ENCODE measurements around the gene FMC1.

Gene FMC1

DNA sequence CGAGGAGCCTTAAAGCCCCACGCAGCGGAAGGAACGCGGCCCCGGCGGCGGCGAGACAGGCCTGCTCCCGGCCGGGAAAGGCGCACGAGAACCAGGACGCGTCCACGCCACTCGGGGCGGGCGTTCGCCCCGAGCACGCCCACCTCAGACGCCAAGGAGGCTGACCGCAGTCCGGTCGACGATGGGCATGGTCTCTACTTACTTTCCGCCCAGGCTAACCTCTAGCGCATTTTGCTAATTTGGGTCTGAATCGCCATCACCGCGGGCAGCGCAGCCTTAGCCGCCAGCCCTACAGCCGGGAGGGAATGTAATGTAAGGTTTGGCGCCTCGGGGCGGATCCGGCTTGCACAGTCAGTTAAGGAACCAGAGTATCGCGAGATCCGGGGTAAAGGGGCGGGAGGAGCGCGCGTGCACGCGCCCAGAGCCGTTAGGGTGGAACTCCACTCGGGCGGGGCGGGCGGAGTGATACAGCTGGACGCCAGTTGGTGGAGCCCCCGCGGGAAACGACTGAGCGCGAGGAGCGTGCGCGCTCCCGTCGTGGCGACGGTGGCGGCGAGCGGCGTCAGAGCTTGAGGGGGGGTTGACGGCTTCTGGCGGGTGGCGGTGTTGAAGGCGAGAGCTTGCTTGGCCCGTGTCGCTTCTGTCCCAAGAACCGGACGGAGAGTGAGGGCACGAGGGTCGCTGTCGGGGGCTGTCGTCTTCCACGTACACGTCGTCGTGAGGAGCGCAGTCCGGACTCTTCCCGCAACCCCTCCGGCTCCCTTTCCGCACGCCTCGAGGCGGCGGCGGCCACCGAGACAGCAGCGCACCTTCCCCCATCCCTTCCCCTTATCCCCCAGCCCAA lies 18.5 kb downstream of the FMC1 start, which contains the start of gene LUC7L2:
LUC7L2 (plus strand) TSS at position 529 of the 844 bp plus-strand sequence. CDS start 368 bp downstream, outside the sequence.
- no peaks in the 10 kb centered on the region for H3K27me3 Mint-ChIP-seq
- H3K4me1 Mint-ChIP-seq (ENCODE audit: low read depth), result peaks cover 48% of the 10 kb centered on the region
- peak within 1 kb of the TSS; percentile 99 for H3K27ac Mint-ChIP-seq
- no peaks in the 10 kb centered on the region for H3K9me3 Mint-ChIP-seq
- peak within 1 kb of the TSS; percentile 96 for H3K4me3 Mint-ChIP-seq
- peaks cover 42% of the 10 kb centered on the region for H3K36me3 Mint-ChIP-seq (ENCODE audit: low read depth)

DNA sequence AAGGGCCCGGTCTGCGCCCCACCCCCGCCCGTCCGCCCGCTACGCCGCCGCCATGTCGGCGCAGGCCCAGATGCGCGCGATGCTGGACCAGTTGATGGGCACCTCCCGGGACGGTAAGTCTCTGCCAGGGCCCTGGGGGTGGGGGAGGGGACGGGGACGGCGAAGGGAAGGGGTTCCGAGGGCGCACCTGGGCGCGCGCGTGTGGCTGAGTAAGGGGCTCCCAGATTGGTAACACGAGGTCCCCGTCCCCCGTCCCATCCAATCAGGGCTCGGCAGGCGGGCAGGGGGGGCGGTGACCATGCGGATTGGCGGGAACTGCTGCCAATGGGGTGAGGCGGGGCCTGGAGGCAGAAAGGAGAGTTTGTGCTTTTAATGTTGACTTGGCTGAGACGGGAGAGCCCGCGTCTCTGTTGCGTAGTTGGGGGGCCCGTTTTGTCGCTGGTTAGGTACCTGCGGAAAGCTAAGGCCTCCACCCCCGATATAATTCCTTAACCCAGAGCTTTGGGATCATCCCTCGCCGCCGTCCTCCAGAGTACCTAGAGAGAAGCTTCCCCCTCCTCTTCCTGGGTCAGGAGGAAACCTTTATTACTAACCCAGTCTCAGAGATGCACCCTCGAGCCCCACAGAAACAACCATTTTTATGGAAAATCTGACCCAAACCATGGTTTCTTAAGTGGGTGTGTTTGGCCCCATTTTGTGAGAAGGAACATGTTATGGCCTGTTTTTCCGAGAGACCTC lies 19.2 kb downstream of the FMC1 start:
- peaks cover 56% of the 10 kb centered on the region for H3K4me1 Mint-ChIP-seq (ENCODE audit: low read depth)
- H3K27ac Mint-ChIP-seq, result peak overlapping the region; percentile 99
- peaks cover 49% of the 10 kb centered on the region for H3K36me3 Mint-ChIP-seq (ENCODE audit: low read depth)
- H3K9me3 Mint-ChIP-seq, result no peaks in the 10 kb centered on the region
- peak overlapping the region; percentile 96 for H3K4me3 Mint-ChIP-seq
- no peaks in the 10 kb centered on the region for H3K27me3 Mint-ChIP-seq

DNA sequence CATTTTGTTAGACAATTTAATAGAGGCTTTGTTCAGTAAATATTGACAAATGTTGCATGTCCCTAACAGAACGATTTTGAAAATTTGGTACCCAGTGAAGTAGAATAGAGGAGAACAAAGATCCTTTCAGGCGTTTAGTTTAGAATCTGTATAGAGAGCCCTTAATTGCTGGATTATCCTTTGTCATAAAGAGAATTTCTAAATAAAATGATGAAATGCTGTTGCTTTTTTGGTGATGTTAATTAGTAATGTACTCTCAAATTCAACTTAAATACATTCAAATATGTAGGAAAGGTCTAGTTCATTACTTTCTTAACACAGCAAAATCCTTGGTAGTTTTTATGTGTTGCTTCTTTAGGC lies 19.8 kb downstream of the FMC1 start:
- Mint-ChIP-seq H3K27ac (peak overlapping the region; percentile 99), H3K36me3 (ENCODE audit: low read depth) (peaks cover 49% of the 10 kb centered on the region), H3K9me3 (no peaks in the 10 kb centered on the region), H3K27me3 (no peaks in the 10 kb centered on the region), H3K4me3 (peak overlapping the region; percentile 96), H3K4me1 (ENCODE audit: low read depth) (peaks cover 61% of the 10 kb centered on the region)

DNA sequence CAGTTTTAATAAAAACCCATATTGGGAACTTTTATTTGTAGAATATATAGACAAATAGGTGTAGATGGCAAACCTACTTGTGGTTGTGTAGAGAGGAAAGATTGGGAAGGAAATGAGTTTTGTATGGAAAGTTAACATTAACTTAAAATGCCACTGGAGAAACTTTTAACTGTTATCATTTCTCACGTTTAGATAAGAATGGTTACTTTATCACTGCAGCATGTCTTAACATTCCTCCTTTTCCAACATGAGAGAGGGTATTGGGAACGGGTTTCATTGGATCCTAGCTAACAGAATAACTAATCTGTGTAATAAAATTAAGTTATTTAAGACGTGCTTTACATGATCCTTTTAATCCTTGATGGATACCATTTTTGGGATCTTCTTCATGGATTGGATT lies 20.4 kb downstream of the FMC1 start:
- Mint-ChIP-seq H3K27ac (peak overlapping the region; percentile 99), H3K9me3 (no peaks in the 10 kb centered on the region), H3K4me3 (peak overlapping the region; percentile 96), H3K4me1 (ENCODE audit: low read depth) (peaks cover 67% of the 10 kb centered on the region), H3K27me3 (no peaks in the 10 kb centered on the region), H3K36me3 (ENCODE audit: low read depth) (peaks cover 55% of the 10 kb centered on the region)

DNA sequence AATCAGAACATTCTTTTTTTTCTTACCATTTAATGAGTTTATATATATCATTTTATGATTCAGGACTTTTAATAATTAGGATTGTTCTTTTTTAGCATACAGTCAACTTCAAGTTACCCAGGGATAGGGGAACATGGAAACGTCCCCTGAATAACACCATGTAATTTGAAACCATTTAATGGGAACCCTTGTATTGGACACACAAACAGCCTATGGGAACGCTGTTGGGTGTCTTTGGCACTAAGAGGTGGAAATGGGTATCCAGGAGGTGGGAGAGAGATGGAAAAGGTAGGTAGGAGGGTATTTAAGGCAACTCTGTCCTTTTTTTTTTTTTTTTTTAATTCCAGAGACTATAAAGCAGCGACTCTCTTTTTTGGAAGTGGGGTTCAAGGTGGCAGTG lies 21.2 kb downstream of the FMC1 start:
- peaks cover 57% of the 10 kb centered on the region for H3K36me3 Mint-ChIP-seq (ENCODE audit: low read depth)
- H3K27ac Mint-ChIP-seq, result peak overlapping the region; percentile 89
- H3K4me3 Mint-ChIP-seq, result peak overlapping the region; percentile 96
- H3K9me3 Mint-ChIP-seq, result no peaks in the 10 kb centered on the region
- peaks cover 66% of the 10 kb centered on the region for H3K4me1 Mint-ChIP-seq (ENCODE audit: low read depth)
- no peaks in the 10 kb centered on the region for H3K27me3 Mint-ChIP-seq

DNA sequence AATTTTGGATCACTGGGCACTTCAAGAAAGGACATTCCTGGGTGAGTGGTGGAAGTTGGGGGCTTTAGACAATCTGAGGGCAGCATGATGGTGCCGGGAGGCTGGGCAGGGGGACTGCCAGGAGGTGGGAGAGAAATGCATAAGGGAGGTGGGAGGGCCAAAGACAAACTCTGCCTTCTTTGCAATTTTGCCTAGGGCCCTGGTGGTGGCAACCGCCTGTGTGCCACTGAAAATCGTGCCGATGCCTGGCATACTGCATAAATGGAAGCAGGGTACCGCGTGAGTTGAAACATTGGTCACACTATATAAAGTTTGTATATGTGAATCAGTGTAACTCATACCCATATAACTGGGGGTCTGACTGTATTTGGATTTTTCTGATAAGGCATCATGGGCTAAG lies 21.8 kb downstream of the FMC1 start:
- H3K27ac Mint-ChIP-seq, result peak overlapping the region; percentile 89
- H3K36me3 Mint-ChIP-seq (ENCODE audit: low read depth), result peaks cover 64% of the 10 kb centered on the region
- no peaks in the 10 kb centered on the region for H3K9me3 Mint-ChIP-seq
- H3K4me1 Mint-ChIP-seq (ENCODE audit: low read depth), result peaks cover 70% of the 10 kb centered on the region
- H3K27me3 Mint-ChIP-seq, result no peaks in the 10 kb centered on the region
- peak overlapping the region; percentile 96 for H3K4me3 Mint-ChIP-seq

DNA sequence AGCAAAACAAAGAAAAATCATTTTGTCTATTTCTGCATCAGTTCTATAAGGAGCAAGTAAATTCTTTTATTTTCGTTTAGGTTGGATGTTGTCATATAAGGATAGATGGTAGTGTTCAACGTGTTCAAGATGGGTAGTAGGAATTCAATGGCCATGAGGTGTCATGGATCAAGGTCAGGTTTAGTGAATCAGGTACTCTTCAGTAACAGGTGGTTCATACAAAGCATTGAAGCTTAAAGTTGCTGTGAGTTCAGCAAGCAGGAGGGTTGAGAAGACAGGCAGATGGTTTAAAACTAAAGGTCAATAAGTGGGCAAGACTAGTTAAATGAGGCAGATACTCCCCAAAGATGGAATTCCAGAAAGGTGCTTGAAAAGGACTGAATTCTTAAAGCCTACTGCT lies 24.2 kb downstream of the FMC1 start:
- Mint-ChIP-seq H3K9me3 (no peaks in the 10 kb centered on the region), H3K27ac (peak overlapping the region; percentile 20), H3K27me3 (no peaks in the 10 kb centered on the region), H3K4me1 (ENCODE audit: low read depth) (peaks cover 80% of the 10 kb centered on the region), H3K36me3 (ENCODE audit: low read depth) (peaks cover 83% of the 10 kb centered on the region), H3K4me3 (no peak overlapping the region)

DNA sequence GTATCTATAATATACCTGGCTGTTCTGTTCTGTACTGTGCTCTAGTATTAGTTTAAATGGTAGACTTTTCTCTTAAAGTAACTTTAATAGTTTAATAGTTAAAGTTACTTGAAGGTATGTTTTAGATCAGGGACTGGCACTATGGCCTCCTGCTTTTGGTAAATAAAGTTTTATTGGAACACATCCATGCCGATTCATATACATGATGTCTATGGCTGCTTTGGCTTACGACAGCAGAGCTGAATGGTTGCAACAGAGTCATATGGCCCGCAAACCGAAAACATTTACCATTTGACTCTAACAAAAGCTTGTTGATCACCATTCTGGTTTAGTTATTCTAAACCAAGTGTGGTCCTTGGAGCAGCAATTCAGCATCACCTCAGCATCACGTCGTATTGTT lies 25.3 kb downstream of the FMC1 start:
- no peak overlapping the region for H3K27ac Mint-ChIP-seq
- peaks cover 86% of the 10 kb centered on the region for H3K36me3 Mint-ChIP-seq (ENCODE audit: low read depth)
- H3K4me3 Mint-ChIP-seq, result no peak overlapping the region

DNA sequence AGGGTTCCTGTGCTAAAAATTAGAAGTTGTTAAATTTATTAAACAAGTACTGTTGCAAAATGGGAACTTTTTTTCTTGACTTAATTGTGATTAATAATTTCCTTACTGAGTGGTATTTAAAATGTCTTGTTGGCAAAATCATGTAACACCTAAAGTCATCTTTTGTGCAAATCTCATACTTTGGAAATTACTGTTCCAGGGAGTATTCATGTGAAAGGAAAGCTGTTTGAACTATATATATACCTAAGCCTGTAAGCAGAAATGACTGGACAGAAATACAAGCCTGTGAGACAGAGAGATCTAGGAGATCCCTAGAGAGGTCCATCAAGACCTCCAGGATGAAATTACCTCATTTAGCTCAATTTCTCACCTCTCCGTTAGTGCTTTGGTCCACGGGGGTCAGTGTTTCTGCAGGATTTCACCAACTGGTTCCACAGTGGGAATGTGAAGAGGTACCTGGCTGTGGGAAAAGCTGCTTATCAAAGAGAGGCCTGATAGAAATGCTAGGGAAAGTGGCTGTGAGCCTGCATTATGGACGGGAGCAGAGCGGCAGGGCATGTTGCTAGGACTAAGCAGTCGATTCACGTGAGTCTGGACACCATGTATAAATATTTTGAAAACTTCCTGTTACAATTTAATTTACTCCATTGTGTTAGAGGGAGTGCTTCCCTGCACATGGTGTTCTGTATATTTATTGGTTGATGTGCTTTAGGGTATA lies 26.5 kb downstream of the FMC1 start:
- Mint-ChIP-seq H3K4me1 (ENCODE audit: low read depth) (peaks cover 81% of the 10 kb centered on the region), H3K27ac (peak overlapping the region; percentile 21), H3K4me3 (peak overlapping the region; percentile 42), H3K27me3 (no peaks in the 10 kb centered on the region), H3K9me3 (no peaks in the 10 kb centered on the region), H3K36me3 (ENCODE audit: low read depth) (peaks cover 85% of the 10 kb centered on the region)

More for the DNA sequence above, 25.3 kb downstream of the FMC1 start:
- no peaks in the 10 kb centered on the region for H3K27me3 Mint-ChIP-seq
- peaks cover 83% of the 10 kb centered on the region for H3K4me1 Mint-ChIP-seq (ENCODE audit: low read depth)
- no peaks in the 10 kb centered on the region for H3K9me3 Mint-ChIP-seq

DNA sequence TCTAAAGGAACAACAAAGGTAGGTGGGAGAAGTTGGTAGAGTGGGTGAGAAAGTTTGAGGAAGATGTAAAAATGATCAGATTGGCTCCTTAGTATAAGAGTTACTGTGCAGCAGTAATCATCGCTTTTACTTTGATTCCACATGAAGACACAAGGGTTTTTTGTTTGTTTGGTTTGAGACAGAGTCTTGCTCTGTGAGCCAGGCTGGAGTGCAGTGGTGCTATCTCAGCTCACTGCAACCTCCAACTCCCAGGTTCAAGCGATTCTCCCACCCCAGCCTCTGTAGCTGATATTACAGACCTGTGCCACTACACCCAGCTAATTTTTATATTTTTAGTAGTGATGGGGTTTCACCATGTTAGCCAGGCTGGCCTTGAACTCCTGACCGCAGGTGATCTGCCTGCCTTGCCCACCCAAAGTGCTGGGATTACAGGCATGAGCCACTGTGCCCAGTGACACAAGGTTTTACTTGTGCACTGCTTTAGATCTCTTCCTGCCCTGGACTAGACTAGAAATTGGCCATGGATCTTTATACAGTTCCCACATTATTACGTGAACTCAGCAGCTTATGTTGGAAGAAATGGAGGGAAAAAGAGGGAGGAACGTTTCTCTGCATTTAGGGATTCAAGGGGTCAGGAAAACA lies 29.3 kb downstream of the FMC1 start:
- Mint-ChIP-seq H3K27ac (peak overlapping the region; percentile 26), H3K4me3 (no peak overlapping the region)

DNA sequence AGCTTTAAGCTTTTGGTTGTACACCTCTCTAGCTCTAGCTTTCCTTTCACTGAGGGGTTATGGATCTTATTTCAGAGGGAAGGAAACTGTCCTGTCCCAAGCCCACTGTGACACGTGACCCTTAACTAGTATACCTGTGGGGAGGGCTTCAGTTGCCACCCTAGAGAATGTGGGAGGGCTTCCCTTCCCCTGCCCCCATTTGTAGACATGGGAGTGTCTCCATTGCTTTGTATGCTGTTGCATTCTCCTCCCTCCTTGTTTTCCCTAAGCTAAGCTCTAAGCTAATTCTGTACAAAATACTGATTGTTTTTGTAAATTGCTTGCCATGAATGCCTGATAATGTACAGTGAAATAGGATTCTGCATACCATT lies 29.8 kb downstream of the FMC1 start:
- Mint-ChIP-seq H3K27ac (peak overlapping the region; percentile 19), H3K36me3 (ENCODE audit: low read depth) (peaks cover 67% of the 10 kb centered on the region), H3K4me1 (ENCODE audit: low read depth) (peaks cover 62% of the 10 kb centered on the region), H3K9me3 (no peaks in the 10 kb centered on the region), H3K4me3 (no peak overlapping the region), H3K27me3 (no peaks in the 10 kb centered on the region)

More for the DNA sequence above, 29.3 kb downstream of the FMC1 start:
- Mint-ChIP-seq H3K27me3 (no peaks in the 10 kb centered on the region), H3K9me3 (no peaks in the 10 kb centered on the region), H3K36me3 (ENCODE audit: low read depth) (peaks cover 67% of the 10 kb centered on the region), H3K4me1 (ENCODE audit: low read depth) (peaks cover 67% of the 10 kb centered on the region)

DNA sequence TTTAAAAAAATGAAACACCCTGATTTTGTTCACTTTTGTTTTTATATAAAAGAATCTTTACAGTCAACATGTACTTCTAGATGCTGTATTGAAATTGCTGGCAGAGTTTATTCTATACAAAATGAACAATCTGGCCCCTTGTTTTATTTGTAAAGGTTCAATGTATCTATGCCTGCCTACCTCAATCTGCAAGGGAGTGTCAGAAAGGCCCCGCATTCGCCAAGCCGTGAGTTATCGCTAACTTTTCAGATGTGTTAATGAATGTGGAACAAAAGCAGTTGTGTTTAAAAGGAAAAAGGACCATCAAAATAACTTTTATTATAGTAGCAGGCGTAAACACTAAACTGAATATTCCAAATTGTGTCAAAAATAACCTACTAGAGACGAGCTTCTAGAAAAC lies 33.1 kb downstream of the FMC1 start:
- Mint-ChIP-seq H3K36me3 (ENCODE audit: low read depth) (peaks cover 69% of the 10 kb centered on the region), H3K4me1 (ENCODE audit: low read depth) (peaks cover 40% of the 10 kb centered on the region), H3K4me3 (no peak overlapping the region), H3K9me3 (no peaks in the 10 kb centered on the region), H3K27ac (no peak overlapping the region), H3K27me3 (no peaks in the 10 kb centered on the region)

DNA sequence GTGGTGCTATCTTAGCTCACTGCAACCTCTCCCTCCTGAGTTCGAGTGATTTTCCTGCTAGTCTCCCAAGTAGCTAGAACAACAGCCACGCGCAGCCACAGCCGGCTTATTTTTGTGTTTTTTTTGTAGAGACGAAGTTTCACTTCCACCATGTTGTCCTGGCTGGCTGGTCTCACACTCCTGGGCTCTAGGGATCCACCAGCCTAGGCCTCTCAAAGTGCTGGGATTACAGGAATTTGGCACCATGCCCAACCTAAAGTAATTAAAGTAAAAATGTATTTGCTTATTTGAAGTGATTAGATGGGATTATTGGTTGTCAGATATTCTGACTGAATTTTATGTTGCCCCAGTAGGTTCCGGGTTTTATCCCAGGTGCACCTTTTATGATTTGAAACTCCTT lies 41.3 kb downstream of the FMC1 start:
- Mint-ChIP-seq H3K36me3 (ENCODE audit: low read depth) (peaks cover 49% of the 10 kb centered on the region), H3K27me3 (no peaks in the 10 kb centered on the region), H3K27ac (no peak overlapping the region), H3K4me1 (ENCODE audit: low read depth) (peaks cover 3% of the 10 kb centered on the region), H3K9me3 (no peaks in the 10 kb centered on the region), H3K4me3 (no peak overlapping the region)

DNA sequence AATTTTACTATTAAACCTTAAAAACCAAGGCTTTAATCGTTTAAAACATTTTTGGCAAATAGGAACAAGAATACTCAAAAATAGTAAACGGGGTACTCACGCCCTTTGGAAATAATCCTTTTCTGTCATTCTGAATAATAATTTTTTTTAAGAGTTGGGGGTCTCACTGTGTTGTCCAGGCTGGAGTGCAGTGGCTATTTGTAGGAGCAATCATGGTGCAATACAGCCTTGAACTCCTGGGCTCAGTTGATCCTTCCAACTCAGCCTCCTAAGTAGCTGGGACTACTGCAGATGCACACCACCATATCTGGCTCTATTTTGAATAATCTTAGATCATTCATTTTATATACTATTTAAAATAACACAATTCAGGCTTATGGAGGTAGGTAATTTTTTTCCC lies 43.5 kb downstream of the FMC1 start:
- Mint-ChIP-seq H3K27me3 (no peaks in the 10 kb centered on the region), H3K36me3 (ENCODE audit: low read depth) (peaks cover 58% of the 10 kb centered on the region), H3K9me3 (no peaks in the 10 kb centered on the region), H3K4me3 (no peak overlapping the region), H3K27ac (no peak overlapping the region), H3K4me1 (ENCODE audit: low read depth) (peaks cover 7% of the 10 kb centered on the region)

All from stimulated activated naive CD8-positive, alpha-beta T cell treated with anti-CD3 and anti-CD28 coated beads, Interleukin-15, Interleukin-2, amounts not matched to agents 100 ng/mL and 50 ng/mL, for 24 hours (primary cell).